Astrocyte (in vitro differentiated cells and primary cell): ENCODE measurements around the gene ZDHHC11B. TPM values are rescaled to one million over a fixed set of nuclear protein-coding genes. Genes with fewer than 3 reads are reported as not detected.
"Not testable (repeated sequence)": the region's sequence is repeated elsewhere in the genome, so short reads cannot be mapped to it uniquely, and the experiment has no call there.

Source experiments
- DNase-seq: peaks from one replicate; pipeline ENCODE4 v3.0.0-alpha.2; 2010; ENCODE audit warnings: low read depth
- FAIRE-seq: peaks from 2 replicates; lab custom pipeline; 2011; peaks lifted over from hg19 to GRCh38; lab: Jason Lieb, UNC
- H2AFZ ChIP-seq: 2 replicates; pipeline ENCODE4 v1.6.0; 2012; ENCODE audit warnings: low read depth, low read length, inconsistent platforms
- H3K27ac ChIP-seq: 2 replicates; pipeline ENCODE4 v1.5.1; 2011; ENCODE audit warnings: low read depth, low read length, inconsistent platforms
- H3K27me3 ChIP-seq: 2 replicates; pipeline ENCODE4 v1.6.0; 2011; ENCODE audit warnings: low read length, inconsistent platforms; ENCODE audit not compliant: insufficient read depth
- H3K36me3 ChIP-seq: 2 replicates; pipeline ENCODE4 v1.5.1; 2011; ENCODE audit warnings: low read length, inconsistent platforms; ENCODE audit not compliant: insufficient read depth
- H3K4me1 ChIP-seq: 2 replicates; pipeline ENCODE4 v1.5.1; 2011; ENCODE audit warnings: low read length, inconsistent platforms; ENCODE audit not compliant: insufficient read depth
- H3K4me2 ChIP-seq: 2 replicates; pipeline ENCODE4 v1.6.0; 2012; ENCODE audit warnings: low read length, inconsistent platforms
- H3K4me3 ChIP-seq: 2 replicates; pipeline ENCODE4 v1.5.1; 2011; ENCODE audit warnings: low read depth, mild to moderate bottlenecking, low read length, inconsistent platforms; ENCODE audit not compliant: insufficient read depth
- H3K79me2 ChIP-seq: 2 replicates; pipeline ENCODE4 v1.6.0; 2012; ENCODE audit warnings: mild to moderate bottlenecking, low read length, inconsistent platforms; ENCODE audit not compliant: insufficient read depth
- H3K9ac ChIP-seq: 2 replicates; pipeline ENCODE4 v1.6.0; 2012; ENCODE audit warnings: mild to moderate bottlenecking, low read length, inconsistent platforms
- H3K9me3 ChIP-seq: 2 replicates; pipeline ENCODE4 v1.5.1; 2012; ENCODE audit warnings: low read depth, mild to moderate bottlenecking, low read length, inconsistent platforms; ENCODE audit not compliant: insufficient read depth
- H4K20me1 ChIP-seq: 2 replicates; pipeline ENCODE4 v1.6.0; 2012; ENCODE audit warnings: low read length, inconsistent platforms; ENCODE audit not compliant: insufficient read depth
- H3K27ac Mint-ChIP-seq: one replicate; pipeline ENCODE4 v1.8.0; 2021; ENCODE audit warnings: mild to moderate bottlenecking, mixed read lengths; ENCODE audit not compliant: unreplicated experiment
- H3K27me3 Mint-ChIP-seq: one replicate; pipeline ENCODE4 v1.8.0; 2021; ENCODE audit warnings: low read depth, mixed read lengths; ENCODE audit not compliant: unreplicated experiment
- H3K36me3 Mint-ChIP-seq: one replicate; pipeline ENCODE4 v1.8.0; 2021; ENCODE audit warnings: low read depth, mixed read lengths; ENCODE audit not compliant: unreplicated experiment
- H3K4me1 Mint-ChIP-seq: one replicate; pipeline ENCODE4 v1.8.0; 2021; ENCODE audit warnings: low read depth, mixed read lengths; ENCODE audit not compliant: unreplicated experiment
- H3K4me3 Mint-ChIP-seq: one replicate; pipeline ENCODE4 v1.8.0; 2021; ENCODE audit warnings: mild to moderate bottlenecking, moderate library complexity, mixed read lengths; ENCODE audit not compliant: unreplicated experiment
- H3K9me3 Mint-ChIP-seq: one replicate; pipeline ENCODE4 v1.8.0; 2021; ENCODE audit warnings: mild to moderate bottlenecking, mixed read lengths; ENCODE audit not compliant: unreplicated experiment
- EZH2 ChIP-seq: IDR thresholded peaks from 2 replicates; pipeline ENCODE4 v1.6.1; 2012; ENCODE audit warnings: mild to moderate bottlenecking, low read length, inconsistent platforms; ENCODE audit not compliant: insufficient read depth
- total RNA-seq: library from RNA; stranded (reverse); gene quantifications from 2 replicates; pipeline ENCODE4 v1.2.1, GENCODE V29; 2021
- TF ChIP-seq, protein P1 (sequence below): IDR thresholded peaks from 2 replicates; pipeline ENCODE4 v1.5.1; 2011; ENCODE audit warnings: low read depth, mild to moderate bottlenecking, inconsistent platforms, low read length, moderate library complexity; ENCODE audit not compliant: insufficient read depth

ZDHHC11B gene
- total RNA-seq, 1 donor from 2014 or later, result 0.23 TPM

DNA sequence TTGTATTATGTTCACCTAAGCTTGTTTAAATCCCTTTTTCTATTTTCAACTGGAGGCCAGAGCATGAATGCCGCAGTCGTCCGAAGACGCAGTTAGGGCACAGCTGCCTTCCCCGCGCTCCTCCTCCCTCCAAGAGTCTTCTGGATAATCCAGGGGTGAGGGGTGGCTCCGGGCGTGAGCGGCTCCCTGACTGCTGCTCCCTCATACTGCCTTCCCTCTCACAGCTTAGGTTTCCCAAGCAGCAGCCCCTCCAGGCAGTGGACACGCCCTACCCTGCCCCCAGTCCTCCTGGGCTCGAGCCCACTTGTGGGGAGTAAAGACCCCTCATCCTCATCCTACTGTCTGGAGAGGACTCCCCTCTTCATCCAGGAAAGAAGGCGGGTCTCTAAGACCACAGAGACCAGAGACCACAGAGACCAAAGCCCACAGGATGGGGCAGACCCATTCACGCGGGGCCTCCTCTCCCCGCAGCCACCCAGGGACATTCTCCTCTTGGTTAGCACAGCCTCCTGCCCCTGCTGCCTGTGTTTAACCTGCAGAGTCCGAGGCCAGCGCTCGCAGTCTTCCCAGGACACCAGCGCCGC, 31.9 kb downstream of the ZDHHC11B start:
- not testable (repeated sequence) for H3K4me2 ChIP-seq, H3K9me3 Mint-ChIP-seq, H3K4me3 Mint-ChIP-seq, H3K9me3 ChIP-seq, H3K36me3 Mint-ChIP-seq, H3K27ac ChIP-seq, H3K4me3 ChIP-seq, H3K4me1 Mint-ChIP-seq, H4K20me1 ChIP-seq, DNase-seq, H2AFZ ChIP-seq, H3K4me1 ChIP-seq, H3K36me3 ChIP-seq, H3K79me2 ChIP-seq, H3K27me3 ChIP-seq, FAIRE-seq, H3K9ac ChIP-seq, H3K27ac Mint-ChIP-seq
- H3K27me3 Mint-ChIP-seq, result peaks cover 17% of the 10 kb centered on the region

DNA sequence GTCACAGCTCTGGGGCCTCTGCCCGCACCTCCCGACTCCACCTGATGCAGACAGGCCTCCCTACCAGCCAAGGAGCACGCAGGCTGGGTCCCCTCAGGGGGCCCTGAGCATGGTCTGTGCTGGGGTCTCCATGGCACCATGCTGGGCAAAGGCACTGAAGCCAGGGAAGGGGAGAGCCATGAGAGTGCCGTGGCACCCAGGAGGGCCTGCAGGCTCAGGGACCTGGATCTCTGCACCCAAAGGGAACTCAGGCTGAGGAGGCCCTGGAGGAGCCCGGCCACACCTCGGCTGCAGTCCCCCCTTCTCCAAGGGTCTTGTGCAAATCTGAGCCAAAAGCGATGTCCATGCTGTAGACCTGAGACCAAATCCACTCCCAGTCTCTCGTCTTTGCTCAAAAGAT, 32.5 kb downstream of the ZDHHC11B start:
- not testable (repeated sequence) for H2AFZ ChIP-seq, H4K20me1 ChIP-seq, H3K27ac Mint-ChIP-seq, H3K4me1 Mint-ChIP-seq, H3K4me3 ChIP-seq, H3K36me3 ChIP-seq, H3K79me2 ChIP-seq, H3K9ac ChIP-seq, H3K27ac ChIP-seq, FAIRE-seq, H3K9me3 ChIP-seq, DNase-seq, H3K4me1 ChIP-seq, H3K27me3 ChIP-seq, H3K4me2 ChIP-seq, H3K4me3 Mint-ChIP-seq, H3K36me3 Mint-ChIP-seq, H3K9me3 Mint-ChIP-seq
- peaks cover 14% of the 10 kb centered on the region for H3K27me3 Mint-ChIP-seq

DNA sequence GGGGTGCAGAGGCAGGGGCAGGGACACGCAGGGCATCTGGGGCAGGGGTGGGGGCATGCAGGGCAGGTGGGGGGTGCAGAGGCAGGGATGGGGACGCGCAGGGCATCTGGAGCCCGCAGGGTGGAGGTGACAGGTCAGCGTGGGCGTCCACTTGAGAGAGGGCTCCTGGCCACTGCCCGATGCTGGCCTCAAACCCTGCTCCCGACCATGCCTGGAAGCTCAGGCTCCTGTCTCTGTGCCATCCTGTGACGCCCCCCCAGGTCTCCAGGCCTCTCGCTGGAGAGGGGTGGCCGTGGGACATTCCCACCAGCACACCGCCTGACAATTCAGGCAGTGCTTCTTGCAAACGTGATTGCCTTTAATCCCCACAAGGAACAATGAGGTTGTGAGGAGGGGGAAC, 33.0 kb downstream of the ZDHHC11B start:
- no peak for TF ChIP-seq EZH2
- TF ChIP-seq, protein P1, sequence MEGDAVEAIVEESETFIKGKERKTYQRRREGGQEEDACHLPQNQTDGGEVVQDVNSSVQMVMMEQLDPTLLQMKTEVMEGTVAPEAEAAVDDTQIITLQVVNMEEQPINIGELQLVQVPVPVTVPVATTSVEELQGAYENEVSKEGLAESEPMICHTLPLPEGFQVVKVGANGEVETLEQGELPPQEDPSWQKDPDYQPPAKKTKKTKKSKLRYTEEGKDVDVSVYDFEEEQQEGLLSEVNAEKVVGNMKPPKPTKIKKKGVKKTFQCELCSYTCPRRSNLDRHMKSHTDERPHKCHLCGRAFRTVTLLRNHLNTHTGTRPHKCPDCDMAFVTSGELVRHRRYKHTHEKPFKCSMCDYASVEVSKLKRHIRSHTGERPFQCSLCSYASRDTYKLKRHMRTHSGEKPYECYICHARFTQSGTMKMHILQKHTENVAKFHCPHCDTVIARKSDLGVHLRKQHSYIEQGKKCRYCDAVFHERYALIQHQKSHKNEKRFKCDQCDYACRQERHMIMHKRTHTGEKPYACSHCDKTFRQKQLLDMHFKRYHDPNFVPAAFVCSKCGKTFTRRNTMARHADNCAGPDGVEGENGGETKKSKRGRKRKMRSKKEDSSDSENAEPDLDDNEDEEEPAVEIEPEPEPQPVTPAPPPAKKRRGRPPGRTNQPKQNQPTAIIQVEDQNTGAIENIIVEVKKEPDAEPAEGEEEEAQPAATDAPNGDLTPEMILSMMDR, result no peak
- no peaks in the 10 kb centered on the region for H3K4me1 Mint-ChIP-seq
- H3K27ac Mint-ChIP-seq, result no peak overlapping the region

DNA sequence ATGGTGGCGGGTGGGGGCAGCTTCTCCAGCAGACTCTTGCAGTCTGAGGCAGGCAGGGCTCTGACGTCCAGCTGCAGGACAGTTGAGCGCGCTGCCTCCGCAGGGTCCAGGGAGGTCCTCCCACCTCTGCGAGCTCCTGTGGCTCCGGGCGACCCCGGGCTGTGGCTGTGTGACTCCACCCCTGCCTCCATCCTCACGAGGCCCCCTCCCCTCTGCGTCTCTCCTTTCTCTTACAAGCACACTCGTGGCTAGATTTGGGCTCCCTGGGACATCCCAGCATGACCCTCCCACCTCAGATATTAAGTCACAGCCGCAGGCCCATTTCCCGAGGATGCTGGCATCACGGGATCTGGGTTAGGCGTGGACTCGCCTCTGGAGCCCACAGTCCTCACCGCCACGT, 34.3 kb downstream of the ZDHHC11B start:
- not testable (repeated sequence) for H2AFZ ChIP-seq, H3K79me2 ChIP-seq, H3K27ac Mint-ChIP-seq, H3K4me1 ChIP-seq, H3K27ac ChIP-seq, H4K20me1 ChIP-seq, H3K4me3 Mint-ChIP-seq, H3K4me1 Mint-ChIP-seq, FAIRE-seq, H3K9ac ChIP-seq, H3K9me3 ChIP-seq, H3K27me3 ChIP-seq, H3K9me3 Mint-ChIP-seq, H3K36me3 Mint-ChIP-seq, H3K36me3 ChIP-seq, H3K4me2 ChIP-seq, H3K27me3 Mint-ChIP-seq, DNase-seq, H3K4me3 ChIP-seq

More for the DNA sequence above, 33.0 kb downstream of the ZDHHC11B start:
- H3K4me2 ChIP-seq, result no peak overlapping the region
- H3K36me3 ChIP-seq, result no peaks in the 10 kb centered on the region
- no peaks in the 10 kb centered on the region for H3K79me2 ChIP-seq
- H4K20me1 ChIP-seq, result no peaks in the 10 kb centered on the region
- H3K27ac ChIP-seq, result no peak overlapping the region
- Mint-ChIP-seq H3K36me3 (no peaks in the 10 kb centered on the region), H3K4me3 (no peak overlapping the region), H3K27me3 (peaks cover 11% of the 10 kb centered on the region), H3K9me3 (no peaks in the 10 kb centered on the region)
- no peak overlapping the region for H3K4me3 ChIP-seq
- H3K27me3 ChIP-seq, result no peaks in the 10 kb centered on the region
- no peak overlapping the region for H2AFZ ChIP-seq
- H3K4me1 ChIP-seq, result no peaks in the 10 kb centered on the region
- no peak for FAIRE-seq
- no peak overlapping the region for H3K9ac ChIP-seq
- no peaks in the 10 kb centered on the region for H3K9me3 ChIP-seq
- DNase-seq, result no peak
